GM12891 (cell line): Measurements from ENCODE around the gene CCL5.

Experiments used
- PAX5 ChIP-seq: IDR thresholded peaks from 2 replicates; pipeline ENCODE4 v1.6.1; 2011; ENCODE audit warnings: low read length, moderate library complexity, mild to moderate bottlenecking; ENCODE audit not compliant: insufficient read depth, severe bottlenecking
- POLR2A ChIP-seq: IDR thresholded peaks from 2 replicates; pipeline ENCODE4 v1.6.1; 2011; ENCODE audit warnings: low read depth, low read length, control low read depth
- POLR2AphosphoS5 ChIP-seq: IDR thresholded peaks from 2 replicates; pipeline ENCODE4 v1.6.1; 2011; ENCODE audit warnings: low read depth, low read length, control low read depth
- POU2F2 ChIP-seq: IDR thresholded peaks from 2 replicates; pipeline ENCODE4 v1.6.1; 2011; ENCODE audit warnings: low read depth, mild to moderate bottlenecking, control low read depth, low read length, moderate library complexity
- SPI1 ChIP-seq: IDR thresholded peaks from 2 replicates; pipeline ENCODE4 v1.6.1; 2011; ENCODE audit warnings: low read depth, low read length, control low read depth
- TAF1 ChIP-seq: IDR thresholded peaks from 2 replicates; pipeline ENCODE4 v1.6.1; 2011; ENCODE audit warnings: low read depth, low read length, control low read depth

DNA sequence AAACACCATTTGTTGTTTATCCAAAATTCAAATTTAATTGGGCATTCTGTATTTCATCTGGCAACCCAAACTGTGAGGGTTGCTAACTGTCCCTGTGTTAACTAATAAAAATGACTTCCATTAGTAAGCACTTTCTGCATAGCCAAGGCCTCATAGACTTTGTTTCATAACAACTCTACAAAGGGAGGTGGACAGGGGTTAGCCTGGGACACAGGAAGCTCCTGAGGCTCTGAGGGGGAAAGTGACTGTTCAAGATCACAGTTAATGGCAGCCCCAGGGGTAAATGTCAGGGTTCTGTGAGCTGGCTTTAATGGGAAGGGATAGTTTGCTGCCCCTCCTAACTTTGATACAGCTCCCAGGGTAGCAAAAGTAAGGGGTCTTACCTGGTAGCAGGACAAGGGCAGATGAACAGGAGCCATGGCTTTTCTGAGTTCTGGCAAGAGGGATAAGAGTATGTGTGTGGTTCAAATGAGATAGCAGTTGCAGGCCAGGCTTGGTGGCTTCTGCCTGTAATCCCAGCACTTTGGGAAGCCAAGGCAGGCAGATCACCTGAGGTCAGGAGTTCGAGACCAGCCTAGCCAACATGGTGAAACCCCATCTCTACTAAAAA, 13.7 kb downstream of the CCL5 start:
- TF ChIP-seq POLR2A (no peak), POLR2AphosphoS5 (no peak), TAF1 (no peak), SPI1 (no peak), POU2F2 (no peak), PAX5 (no peak)
